ENCODE results near the gene TIA1.

The TIA1 gene

GRCh38 chr2:70161069-70161534, 87.3 kb downstream of the TIA1 start:
- no peak for DNase-seq

- DNase-seq: no peak
Measured at GRCh38 chr2:70160545-70160944, 87.9 kb downstream of the TIA1 start.

All from anterior cingulate cortex (tissue), 58 donors.